NCI-H345 (cell line): ENCODE data around the gene GAK.

Experiments used
- DNase-seq: peaks from one replicate; lab custom pipeline; 2025; lab: John Stamatoyannopoulos, UW

The GAK gene

DNA sequence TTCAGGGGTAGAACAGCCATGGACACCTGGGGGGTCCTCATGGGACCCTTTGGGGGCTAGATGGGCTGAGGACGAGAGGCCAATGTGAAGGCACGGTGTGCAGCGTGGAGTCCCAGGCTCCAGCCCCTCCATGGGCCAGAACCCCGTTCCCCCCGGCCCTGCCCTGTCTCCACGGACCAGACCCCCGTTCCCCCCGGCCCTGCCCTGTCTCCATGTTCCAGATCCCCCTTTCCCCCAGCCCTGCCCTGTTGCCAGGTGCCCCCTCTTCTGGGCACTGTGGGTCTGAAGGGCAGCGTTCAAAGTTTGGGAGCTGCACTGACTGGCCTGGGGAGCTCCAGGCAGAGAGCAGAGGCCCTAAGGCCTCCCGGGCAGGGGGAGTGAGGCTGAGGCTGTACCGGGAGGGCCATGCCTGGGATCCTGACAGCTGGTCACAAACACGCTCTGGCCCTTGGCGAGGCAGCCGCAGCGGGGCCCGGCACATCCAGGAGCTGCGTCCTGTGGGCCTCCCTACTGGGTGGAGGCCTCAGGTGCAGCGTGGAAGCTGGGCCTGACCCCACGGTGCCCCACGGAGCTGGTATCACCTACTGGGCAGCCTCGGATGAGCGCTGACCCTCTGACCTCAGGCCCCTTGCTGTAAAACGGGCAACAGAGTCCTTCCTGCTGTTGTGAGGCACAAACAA is 32.4 kb upstream of the GAK start:
- DNase-seq: no peak

DNA sequence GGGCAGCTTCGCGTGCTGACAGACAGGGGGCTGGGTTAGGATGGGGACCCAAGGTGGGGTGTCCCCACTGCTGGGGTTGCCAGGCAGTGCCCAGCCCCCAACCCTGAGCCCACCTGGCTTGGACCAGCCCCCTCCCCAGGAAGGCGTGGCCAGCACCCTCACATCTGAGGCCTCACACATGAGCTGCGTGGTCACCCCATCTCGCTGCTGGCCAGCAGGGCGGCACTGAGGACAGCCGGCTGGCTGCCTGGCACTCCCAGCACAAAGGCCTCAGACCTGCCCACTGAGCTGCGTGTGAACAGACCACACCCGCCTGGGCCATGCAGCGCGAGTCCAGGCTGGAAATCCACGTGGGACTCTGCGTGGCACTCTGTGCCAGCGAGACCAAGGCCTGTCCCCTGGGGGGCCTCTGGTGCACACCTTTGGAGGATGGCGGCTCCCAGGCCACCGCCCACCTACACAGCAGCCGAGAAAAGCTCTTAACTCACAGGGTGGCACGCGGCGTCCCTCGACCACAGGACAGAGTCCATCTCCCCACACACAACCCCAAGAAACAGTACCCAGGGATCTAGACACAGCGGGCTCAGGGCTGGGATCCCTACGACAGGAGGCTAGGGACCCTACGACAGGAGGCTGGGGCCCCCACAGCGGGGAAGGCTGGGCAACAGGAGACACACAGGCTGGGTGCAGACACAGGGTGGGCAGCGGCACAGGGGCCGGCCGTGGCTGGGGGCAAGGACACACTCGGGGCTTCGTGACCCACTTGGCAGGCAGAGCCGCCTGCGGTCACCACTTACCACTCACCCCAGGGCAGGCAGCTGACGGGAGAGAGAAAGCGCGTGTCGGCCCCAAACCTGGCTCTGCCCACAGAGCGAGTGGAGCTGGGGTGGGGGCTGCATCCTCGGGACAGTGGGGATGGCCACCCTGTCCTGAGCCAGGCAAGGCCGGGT is 31.4 kb upstream of the GAK start:
- no peak for DNase-seq

DNA sequence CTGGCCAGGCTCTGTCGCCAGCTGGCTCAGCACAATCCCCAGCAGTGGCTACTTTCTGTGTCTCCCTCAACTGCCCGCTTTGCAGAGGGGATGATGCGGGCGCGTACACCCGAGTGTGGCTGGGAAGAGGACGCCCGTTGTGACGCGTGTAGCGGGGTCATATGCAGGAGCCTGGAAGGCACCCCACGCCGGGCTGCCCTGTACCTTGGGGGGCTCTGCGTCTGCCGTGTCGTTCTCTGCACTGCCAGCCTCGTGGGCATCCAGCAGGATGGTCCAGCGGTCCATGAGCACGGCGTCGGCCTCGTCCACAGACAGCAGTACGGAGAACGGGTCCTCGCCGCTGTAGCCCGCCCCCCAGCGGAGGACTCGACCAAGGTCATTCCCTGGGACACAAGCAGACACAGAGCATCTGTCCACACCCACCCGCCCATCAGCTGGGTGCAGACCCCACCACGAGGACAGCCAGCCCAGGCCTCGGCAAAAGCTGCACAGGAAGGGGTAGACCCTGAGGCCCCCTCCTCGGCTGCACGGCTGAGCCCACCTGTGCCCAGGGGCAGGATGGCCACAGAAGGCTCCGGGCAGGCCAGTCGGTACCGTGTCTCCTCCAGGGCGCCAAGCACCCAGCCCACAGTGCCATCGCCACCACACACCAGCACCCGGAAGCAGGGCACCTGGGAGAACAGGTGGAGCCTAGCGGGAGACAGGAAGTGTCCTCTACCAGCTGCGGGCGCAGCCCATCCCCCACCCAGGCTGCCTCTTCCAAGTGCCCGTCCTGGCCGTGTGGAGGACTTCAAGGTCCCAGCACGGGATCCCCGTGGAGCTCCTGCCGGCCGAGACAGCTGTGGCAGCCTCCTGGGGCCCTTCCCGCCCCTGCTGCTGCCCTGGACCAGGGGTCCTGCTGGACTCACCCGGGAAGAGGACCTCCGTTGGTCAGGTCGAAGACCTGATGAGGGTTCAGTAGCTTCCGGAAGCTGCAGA is 30.4 kb upstream of the GAK start:
- no peak for DNase-seq

DNA sequence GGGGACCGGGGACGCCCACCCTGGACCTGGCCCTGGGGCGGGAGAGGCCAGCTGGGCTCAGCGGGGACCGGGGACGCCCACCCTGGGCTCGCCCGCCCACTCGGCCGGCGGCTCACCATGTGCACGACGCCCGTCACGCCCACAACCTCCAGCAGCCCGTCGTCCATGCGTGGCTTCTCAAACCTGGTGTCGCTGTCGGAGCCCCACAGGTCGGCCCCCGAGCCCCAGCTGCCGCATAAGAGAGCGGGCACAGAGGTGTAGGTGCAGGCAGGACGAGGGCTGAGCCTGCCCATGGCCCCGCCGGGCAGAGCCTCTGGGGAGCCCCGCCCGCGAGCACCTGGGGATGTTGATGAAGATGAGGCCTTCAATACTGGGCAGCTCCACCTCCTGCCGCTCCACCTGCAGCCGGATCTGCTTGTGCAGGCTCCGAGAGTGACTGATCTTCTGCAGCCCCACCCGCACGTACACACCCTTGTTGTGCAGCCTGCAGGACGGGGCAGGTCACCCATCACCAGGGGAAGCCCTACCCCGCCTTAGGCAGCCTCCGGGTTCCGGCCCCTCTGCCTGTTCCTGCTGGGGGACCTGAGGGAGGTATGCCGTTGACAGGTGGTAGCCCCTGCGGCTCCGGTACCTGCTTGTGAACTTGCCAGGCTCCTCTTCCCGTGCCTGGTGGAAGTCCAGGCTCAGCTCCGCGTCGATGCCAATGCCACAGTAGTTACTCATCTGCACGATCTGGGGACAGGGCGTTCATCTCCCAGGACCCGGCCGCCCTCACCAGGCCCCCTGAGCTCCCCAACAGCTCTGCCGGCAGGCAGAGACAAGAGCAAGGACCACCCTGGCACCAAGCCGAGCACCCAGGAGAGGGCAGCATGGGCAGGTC is 29.5 kb upstream of the GAK start:
- DNase-seq: no peak

DNA sequence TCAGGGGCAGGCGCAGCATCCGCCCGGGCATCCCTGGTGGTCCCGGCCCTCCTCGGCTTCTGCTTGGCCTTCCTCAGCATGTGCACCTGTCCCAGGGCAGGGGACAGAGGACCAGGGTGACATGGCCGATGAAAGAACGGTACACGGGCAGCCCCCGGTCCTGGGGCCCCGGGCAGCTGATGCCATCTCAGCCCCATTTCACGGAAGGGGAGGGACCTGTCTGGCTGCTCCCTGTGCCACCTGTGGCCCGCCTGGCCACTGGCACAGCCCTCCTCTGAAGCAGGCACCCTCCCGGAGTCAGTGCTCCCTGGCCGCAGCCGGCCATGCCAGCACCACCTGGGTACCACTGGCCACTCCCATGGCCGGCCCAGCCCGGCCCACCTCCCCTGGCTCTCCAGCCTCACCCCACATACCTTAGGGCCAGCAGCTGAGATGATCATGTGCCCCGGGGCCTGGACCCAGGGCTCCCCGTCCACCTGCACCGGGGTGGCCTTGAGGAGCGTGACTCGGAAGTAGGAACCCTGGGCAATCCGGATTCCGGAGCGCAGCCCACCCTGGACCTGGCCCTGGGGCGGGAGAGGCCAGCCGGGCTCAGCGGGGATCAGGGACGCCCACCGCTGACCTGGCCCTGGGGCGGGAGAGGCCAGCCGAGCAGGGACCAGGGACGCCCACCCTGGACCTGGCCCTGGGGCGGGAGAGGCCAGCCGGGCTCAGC is 28.7 kb upstream of the GAK start:
- no peak for DNase-seq

DNA sequence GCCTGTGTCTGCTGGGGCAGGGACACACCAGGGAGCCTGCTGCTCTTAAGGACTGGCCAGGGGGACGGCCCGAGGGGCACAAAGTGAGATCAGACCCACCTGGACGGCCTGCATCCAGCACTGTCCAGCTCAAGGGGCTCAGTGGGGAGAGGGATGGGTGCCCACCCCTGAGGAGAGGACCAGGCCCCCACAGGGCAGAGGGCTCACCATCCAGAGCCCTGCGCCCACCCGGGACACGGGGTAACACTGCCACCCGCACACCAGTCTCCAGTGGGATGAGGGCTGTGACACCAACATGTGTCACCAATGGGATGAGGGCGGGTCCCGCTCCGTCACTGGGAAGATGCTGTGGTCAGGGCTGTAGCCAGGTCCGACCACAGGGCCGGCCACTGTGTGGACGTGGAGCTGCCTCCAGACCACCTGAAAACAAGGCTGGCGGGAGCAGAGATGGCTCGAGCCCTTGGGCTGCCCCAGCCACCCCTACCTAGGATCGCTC is 28.1 kb upstream of the GAK start:
- no peak for DNase-seq

DNA sequence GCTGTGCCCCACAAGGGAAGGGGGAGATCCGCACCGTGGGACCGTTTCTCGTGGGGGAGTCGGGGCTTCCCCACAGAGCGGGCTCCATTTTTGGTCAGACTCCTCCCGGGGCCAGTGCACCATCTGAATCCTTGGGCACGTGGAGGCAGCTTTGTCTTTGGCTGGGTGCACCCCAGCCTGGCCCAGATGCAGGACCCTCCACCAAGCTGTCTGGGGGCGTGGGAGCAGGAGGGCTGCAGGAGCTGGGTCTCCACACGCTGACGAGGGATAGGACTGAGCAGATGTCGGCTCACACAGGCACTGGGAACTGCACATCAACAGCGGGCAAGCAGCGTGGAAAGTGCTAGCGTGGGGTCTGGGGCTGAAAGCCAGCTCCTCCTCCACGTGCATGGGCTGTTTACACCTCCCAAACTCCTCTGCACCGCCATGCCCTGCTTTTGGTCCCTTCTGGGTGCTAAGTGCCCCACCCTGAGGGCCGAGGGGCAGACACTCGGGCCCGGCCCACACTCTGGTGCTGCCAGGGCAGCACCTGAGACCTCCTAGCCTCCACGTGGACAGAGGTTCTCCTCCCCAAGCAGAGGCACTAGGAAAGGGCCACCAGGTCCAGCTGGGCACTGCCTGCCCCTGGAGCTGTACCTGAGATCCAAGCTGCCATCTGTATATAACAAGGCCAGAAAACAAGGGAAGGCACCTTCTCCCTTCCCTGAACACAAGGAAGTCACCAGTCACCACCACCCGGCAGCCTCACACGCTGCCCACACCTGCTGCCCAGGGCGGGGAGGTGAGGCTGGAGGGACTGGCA is 27.4 kb upstream of the GAK start:
- no peak for DNase-seq

DNA sequence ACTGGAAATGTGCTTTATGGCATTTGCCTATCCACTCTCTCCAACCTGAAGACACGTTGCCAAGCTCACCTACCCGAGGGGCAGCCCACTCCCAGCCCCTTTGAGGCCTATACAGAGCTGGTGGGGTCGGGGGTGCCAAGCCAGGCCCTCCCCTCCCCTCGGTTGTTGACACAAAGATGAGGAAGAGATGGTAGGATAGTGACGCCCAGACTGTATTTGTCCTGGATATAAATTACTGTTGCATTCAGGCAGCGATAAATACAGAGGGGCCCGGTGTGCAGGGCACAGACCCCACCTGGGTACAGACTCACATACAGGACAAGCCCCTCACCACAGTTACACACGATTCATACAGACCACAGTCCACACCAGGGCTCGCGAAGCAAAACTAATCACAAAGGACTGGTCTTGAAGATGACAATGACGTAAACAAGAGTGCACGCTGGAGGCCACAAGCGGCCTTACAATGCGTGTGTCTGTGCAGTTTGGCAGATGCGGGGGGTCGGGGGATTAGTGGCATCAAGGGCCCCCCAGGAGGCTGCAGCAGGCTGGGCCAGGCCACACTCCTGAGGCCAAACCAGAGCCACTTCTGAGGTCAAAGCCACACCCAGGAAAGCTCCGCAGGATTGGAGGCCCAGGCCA is 26.7 kb upstream of the GAK start:
- DNase-seq: no peak

DNA sequence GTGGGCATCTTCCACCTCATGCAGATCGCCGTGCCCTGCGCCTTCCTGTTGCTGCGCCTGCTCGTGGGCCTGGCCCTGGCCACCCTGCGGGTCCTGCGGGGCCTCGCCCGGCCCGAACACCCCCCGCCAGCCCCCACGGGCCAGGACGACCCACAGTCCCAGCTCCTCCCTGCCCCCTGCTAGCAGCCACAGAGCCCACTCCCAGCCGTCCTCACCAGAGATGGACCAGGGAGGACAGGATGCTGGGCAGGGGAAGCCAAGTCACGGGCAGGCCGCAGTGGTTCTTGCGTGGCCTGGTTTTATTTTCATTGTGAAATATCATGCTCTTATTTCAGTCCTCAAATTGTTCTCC is 26.2 kb upstream of the GAK start:
- DNase-seq: no peak

DNA sequence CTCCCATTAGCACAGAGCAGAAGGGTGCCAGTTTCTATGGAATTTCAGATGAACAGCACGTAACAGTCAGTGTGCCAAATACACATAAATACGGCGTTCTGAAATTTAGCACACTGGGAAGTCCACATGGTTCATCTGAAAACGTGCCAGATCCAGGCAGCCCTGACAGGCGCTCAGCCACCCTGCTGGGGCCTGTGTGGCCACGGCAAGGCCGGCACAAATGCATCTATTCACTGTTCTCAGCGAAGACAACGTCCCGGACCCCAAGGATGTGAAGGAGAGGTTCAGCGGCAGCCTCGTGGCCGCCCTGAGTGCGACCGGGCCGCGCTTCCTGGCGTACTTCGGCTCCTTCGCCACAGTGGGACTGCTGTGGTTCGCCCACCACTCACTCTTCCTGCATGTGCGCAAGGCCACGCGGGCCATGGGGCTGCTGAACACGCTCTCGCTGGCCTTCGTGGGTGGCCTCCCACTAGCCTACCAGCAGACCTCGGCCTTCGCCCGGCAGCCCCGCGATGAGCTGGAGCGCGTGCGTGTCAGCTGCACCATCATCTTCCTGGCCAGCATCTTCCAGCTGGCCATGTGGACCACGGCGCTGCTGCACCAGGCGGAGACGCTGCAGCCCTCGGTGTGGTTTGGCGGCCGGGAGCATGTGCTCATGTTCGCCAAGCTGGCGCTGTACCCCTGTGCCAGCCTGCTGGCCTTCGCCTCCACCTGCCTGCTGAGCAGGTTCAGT is 25.6 kb upstream of the GAK start:
- DNase-seq: no peak

DNA sequence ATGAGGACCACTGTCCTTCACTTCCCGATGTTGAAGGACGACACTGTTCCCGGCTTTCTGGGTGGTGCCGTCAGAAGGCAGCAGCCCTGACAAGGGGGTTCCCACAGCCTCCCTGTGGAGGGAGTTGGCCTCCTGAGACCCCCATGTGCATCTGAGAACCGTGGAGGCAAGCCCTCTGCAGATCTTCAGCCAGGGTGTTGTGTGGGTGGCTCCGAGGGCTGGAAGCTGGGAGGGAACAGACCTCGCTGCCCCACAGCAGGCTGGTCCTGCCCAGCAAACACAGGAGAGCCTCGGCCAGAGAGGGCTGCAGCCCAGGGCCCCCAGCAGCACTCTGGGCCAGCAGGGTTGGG is 25.1 kb upstream of the GAK start:
- DNase-seq: no peak

DNA sequence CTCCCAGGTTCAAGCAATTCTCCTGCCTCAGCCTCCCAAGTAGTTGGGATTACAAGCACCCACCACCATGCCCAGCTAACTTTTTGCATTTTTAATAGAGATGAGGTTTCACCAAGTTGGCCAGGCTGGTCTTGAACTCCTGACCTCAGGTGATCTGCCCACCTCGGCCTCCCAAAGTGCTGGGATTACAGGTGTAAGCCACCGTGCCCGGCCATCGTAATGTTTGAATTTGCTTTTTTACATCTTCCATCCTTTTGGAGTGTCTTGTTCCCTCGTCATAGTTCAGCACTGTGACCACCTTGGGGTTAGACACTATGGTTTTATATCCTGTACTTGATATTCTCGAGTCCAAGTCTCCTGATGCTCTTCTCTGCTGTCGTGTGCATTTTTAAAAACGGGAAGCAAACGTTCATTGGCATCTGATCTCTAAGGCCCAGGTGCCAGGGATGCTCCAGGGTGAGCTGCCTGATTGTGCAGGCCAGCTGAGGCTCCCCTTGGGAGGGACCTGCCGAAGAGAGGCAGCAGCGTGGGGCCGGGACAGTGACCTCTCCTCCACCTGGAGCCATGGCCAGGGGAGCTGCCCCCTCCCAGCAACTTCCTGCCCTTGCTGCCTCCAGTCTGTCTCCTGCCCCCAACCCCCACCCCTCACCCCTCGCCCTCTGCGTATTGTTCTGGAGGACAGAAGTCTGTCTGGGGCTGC is 24.6 kb upstream of the GAK start:
- no peak for DNase-seq

DNA sequence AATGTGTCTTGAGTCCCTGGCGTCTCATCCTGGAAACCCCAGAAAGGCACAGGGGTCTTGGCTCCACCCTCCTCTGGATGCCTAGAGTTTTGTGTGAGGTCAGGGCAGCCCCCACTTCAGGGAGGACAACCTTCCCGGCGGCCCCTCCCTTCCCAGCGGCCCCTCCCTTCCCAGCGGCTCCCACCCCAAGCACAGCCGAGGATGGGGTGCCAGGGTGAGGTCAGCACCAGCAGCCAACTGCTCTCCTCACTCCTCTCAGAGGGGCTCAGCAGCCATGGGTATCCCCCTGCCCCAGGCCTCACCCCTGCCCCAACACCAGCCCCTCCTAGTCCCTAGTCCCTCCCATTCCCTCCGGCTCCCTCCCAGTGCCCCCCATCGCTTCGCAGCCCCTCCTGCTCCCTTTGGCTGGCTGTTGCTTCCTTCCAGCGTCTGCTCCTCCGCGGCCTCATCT is 23.8 kb upstream of the GAK start:
- no peak for DNase-seq

DNA sequence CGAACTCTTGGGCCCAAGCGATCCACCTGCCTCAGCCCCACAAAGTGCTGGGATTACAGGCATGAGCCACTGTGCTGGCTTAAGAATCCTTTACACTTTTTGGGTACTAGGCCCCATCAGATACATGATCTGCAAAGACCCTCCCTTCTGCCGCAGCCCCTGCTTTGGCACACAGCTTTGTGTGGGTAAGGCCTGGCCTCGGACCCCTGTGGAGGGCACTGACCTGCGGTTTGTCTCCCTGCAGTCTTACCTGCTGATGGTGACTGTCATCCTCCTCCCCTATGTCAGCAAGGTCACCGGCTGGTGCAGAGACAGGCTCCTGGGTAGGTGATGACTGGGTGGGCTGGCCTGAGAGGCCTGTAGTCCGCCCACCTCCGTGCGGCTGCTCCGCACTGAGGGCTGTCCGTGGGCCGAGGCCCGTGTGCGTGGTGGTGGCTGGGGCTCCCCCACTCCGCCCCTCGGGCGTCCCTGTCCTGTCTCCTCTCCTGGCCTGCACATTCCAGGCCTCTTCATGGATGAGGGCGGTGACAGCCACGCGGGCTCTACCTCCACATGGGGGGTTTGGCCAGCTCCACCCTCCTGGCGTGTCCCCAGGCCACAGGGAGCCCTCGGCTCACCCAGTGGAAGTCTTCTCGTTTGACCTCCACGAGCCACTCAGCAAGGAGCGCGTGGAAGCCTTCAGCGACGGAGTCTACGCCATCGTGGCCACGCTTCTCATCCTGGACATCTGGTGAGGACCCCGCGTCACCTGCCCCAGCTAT is 23.2 kb upstream of the GAK start:
- no peak for DNase-seq

DNA sequence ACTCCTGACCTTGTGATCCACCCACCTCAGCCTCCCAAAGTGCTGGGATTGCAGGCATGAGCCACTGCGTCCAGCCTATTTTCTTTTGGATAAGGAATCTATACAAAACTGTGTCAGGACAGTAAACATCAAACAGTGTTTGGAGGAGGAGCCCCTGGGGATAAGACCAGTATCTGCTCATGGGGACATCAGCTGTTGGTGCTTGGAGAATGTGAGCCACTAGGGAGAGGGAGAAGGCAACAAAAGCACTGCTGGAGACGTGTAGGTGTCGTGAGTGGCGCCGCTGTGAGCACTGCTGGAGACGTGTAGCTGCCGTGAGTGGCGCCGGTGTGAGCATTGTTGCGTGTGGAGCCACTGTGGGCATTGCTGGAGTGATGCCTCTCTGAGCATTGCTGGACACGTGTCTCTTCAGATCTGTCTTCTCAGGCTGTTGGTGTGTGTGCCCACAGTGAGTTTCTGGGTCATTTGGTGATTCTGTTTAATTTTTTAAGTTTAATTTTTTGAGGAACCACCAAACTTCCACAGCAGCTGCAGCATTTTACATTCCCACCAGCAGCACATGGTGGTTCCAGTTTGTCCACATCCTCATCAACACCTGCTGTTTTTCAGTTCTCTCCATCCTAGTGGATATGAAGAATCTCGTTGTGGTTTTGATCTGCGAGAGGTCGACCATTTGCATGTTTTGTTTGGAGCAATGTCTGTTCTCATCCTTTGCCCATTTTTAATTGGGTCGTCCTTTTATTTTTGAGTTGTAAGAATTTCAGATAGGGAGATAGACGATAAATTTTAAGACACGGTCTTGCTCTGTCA is 22.3 kb upstream of the GAK start:
- no peak for DNase-seq

DNA sequence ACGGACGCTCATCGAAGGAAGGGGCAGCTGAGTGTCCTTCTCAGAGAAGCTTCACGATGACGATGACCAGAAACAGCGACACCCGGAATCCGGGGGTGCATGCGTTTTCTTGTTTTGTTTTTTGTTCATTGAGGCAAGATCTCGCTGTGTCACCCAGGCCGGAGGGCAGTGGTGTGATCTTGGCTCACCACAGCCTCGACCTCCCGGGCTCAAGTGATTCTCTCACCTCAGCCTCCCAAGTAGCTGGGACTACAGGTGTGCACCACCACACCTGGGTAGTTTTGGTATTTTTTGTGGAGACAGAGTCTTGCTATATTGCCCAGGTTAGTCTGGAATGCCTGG is 21.4 kb upstream of the GAK start:
- DNase-seq: no peak
